Testis (tissue), 2 donors: ENCODE measurements around the gene SLIT3.

ENCODE experiments used
- CTCF ChIP-seq, 3 experiments: fragments of 450-650 bp in 2 of 3; fragments of 200-600 bp in 1 of 3; sonication (generic) in 1 of 3; IDR thresholded peaks; one replicate each; pipeline ENCODE4 v1.5.1; 2016 to 2019; ENCODE audit warnings: antibody characterized with exemption in 3 of 3, mild to moderate bottlenecking in 2 of 3, moderate library complexity in 1 of 3
- POLR2A ChIP-seq: fragments of 450-650 bp; IDR thresholded peaks from one replicate; pipeline ENCODE4 v1.6.1; 2017; ENCODE audit warnings: antibody characterized with exemption, mild to moderate bottlenecking, moderate library complexity

GRCh38 chr5:169343766-169344165 is 42.8 kb upstream of the SLIT3 start:
- TF ChIP-seq CTCF (IDR thresholded peaks at IDR 0.05) (no peak), POLR2A (no peak)
